Activated CD4-positive, alpha-beta T cell treated with anti-CD3 and anti-CD28 coated beads for 36 hours (primary cell): ENCODE measurements around the gene SGPP1. TPM values are rescaled to one million over a fixed set of nuclear protein-coding genes. Genes with fewer than 3 reads are reported as not detected.
A peak's percentile ranks its signal among the peaks of the same experiment; 100 is the strongest.
"Not testable (repeated sequence)": the region's sequence is repeated elsewhere in the genome, so short reads cannot be mapped to it uniquely, and the experiment has no call there.

Experiments
- ATAC-seq: fragments of 200-7000 bp; cut with Tn5 transposase; one replicate; pipeline ENCODE4 v1.10.0; 2021; ENCODE audit warnings: mild to moderate bottlenecking, moderate library complexity
- CTCF ChIA-PET: fragments of 350-600 bp; sonication (Branson Sonifier 250); formaldehyde crosslinking; loops from one replicate; lab custom pipeline; 2021; ENCODE audit warnings: antibody characterized with exemption; lab: Charles Lee
- POLR2A ChIA-PET: fragments of 350-600 bp; sonication (Branson Sonifier 250); formaldehyde crosslinking; loops from one replicate; lab custom pipeline; 2021; ENCODE audit warnings: antibody characterized with exemption, inconsistent platforms; lab: Charles Lee
- DNase-seq: peaks from one replicate; pipeline ENCODE4 v3.0.0-alpha.2; 2020
- H3K27ac Mint-ChIP-seq: one replicate; pipeline ENCODE4 v1.8.0; 2021; ENCODE audit warnings: mixed read lengths
- H3K27me3 Mint-ChIP-seq: one replicate; pipeline ENCODE4 v1.8.0; 2021; ENCODE audit warnings: mixed read lengths
- H3K36me3 Mint-ChIP-seq: one replicate; pipeline ENCODE4 v1.8.0; 2021; ENCODE audit warnings: low read depth, mixed read lengths
- H3K4me1 Mint-ChIP-seq: one replicate; pipeline ENCODE4 v1.8.0; 2021; ENCODE audit warnings: mixed read lengths
- H3K4me3 Mint-ChIP-seq: one replicate; pipeline ENCODE4 v1.8.0; 2021; ENCODE audit warnings: mild to moderate bottlenecking, moderate library complexity, mixed read lengths
- H3K9me3 Mint-ChIP-seq: one replicate; pipeline ENCODE4 v1.8.0; 2021; ENCODE audit warnings: low read depth, mixed read lengths
- intact Hi-C, 2 experiments: fragments of 100-400 bp; cut with DNase I in 1 of 2; cut with micrococcal nuclease in 1 of 2; formaldehyde crosslinking; loops; one replicate each; pipeline versions ENCODE4 v1.14.2 to v1.15.1; 2022 to 2024; cut with DNase I, micrococcal nuclease
- total RNA-seq, 2 experiments: library from RNA; stranded (reverse); gene quantifications; one replicate each; pipeline ENCODE4 v1.2.3, GENCODE V29; 2021

The SGPP1 gene
- total RNA-seq, 2 experiments from 2014 or later: 8.6 to 10.4 TPM

DNA sequence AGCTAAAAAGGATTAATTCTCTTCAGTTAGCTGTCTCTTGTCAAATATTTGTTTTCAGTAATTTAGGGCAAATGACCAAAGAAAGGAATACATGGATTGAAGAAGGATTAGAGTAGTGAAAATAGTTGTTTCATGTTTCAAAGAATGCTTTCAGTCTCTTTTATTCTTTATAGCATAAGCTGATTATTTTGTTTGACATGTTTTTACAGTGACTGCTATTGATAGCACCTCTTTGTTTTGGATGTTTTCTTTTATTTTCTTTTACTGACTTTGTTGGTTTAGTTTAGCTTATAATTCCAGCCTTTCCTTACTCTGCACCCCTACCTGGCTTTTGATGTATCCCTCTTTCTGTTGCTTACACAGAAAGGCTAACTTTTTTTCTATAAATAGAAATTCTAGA is 29.3 kb upstream of the SGPP1 start:
- intact Hi-C loops: no loop called here
- POLR2A ChIA-PET: interaction anchor here (0.5 kb wide), 1 partner anchor 1403 kb away, joined by 4 read pairs; no protein-coding TSS in a partner anchor

DNA sequence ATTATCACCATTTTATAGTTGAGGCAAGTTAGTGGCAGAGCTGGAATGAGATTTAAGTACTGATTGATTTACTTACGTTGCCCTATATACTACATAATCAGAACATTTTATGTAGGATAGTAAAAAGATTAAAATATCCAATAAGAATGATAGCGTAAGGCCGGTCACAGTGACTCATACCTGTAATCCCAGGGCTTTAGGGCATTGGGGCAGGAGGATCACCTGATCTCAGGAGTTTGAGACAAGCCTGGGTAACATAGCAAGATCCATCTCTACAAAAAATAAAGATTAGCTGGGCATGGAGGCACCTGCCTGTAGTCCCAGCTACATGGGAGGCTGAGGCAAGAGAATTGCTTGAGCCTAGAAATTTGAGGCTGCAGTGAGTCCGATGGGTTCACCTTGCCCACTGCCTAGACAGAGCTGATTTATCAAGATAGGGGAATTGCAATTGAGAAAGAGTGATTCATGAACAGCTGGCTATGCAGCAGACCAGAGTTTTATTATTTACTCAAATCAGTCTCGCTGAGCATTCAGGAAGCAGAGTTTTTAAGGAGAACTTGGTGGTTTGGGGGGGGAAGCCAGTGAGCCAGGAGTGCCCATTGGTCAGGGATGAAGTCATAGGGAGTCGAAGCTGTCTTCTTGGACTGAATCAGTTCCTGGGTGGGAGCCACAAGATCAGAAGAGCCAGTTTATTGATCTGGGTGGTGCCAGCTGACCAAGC is 24.7 kb upstream of the SGPP1 start:
- CTCF ChIA-PET: interaction anchor here (0.6 kb wide), 4 partner anchors 15 to 293 kb away, joined by 3 read pairs; no protein-coding TSS in a partner anchor
- Mint-ChIP-seq H3K9me3 (no peaks in the 10 kb centered on the region), H3K4me3 (no peak overlapping the region), H3K27me3 (no peaks in the 10 kb centered on the region), H3K27ac (no peak overlapping the region), H3K4me1 (no peaks in the 10 kb centered on the region), H3K36me3 (no peaks in the 10 kb centered on the region)
- ATAC-seq (no peak), DNase-seq (no peak)
- POLR2A ChIA-PET: interaction anchor here (0.6 kb wide), 1 partner anchor 148 kb away, joined by 11 read pairs; no protein-coding TSS in a partner anchor
- intact Hi-C loops: no loop called here

More for the DNA sequence above, 29.3 kb upstream of the SGPP1 start:
- ATAC-seq: no peak
- Mint-ChIP-seq H3K9me3 (no peaks in the 10 kb centered on the region), H3K36me3 (no peaks in the 10 kb centered on the region), H3K4me1 (peaks cover 12% of the 10 kb centered on the region), H3K27ac (no peak overlapping the region), H3K4me3 (no peak overlapping the region), H3K27me3 (no peaks in the 10 kb centered on the region)
- CTCF ChIA-PET: interaction anchor here (0.8 to 1.3 kb wide), 4 partner anchors 12 to 124 kb away, joined by 3 to 4 read pairs (median 3); no protein-coding TSS in a partner anchor
- DNase-seq: no peak

DNA sequence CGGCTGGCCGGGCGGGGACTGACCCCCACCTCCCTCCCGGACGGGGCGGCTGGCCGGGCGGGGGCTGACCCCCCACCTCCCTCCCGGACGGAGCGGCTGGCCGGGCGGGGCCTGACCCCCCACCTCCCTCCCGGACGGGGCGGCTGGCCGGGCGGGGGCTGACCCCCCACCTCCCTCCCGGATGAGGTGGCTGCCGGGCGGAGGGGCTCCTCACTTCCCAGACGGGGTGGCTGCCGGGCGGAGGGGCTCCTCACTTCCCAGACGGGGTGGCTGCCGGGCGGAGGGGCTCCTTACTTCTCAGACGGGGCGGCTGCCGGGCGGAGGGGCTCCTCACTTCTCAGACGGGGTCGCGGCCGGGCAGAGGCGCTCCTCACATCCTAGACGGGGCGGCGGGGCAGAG is 23.2 kb upstream of the SGPP1 start:
- H3K27ac Mint-ChIP-seq, DNase-seq, POLR2A ChIA-PET, H3K36me3 Mint-ChIP-seq, intact Hi-C loops, H3K4me3 Mint-ChIP-seq, H3K4me1 Mint-ChIP-seq, CTCF ChIA-PET, H3K27me3 Mint-ChIP-seq, ATAC-seq, H3K9me3 Mint-ChIP-seq: not testable (repeated sequence)

DNA sequence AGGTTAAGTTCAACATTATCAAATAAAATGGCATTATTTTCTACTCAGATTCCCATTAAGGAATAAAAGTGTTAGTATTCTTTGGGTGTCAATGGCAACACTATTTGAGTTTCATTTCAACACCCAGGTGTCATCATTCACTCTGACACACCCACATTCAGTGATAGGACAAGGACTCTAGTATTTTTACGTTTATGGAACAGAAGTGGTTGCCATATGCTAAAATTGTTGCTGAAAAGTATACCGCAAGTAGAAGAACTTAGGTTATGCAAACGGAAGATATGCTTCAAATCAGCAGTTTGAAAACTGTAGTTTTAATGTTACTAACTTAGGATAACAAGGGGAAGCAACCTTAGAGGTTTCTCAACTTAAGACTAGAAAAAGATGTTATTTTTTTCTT is 20.0 kb upstream of the SGPP1 start:
- intact Hi-C loops: no loop called here
- Mint-ChIP-seq H3K27me3 (no peaks in the 10 kb centered on the region), H3K4me1 (peaks cover 11% of the 10 kb centered on the region), H3K9me3 (no peaks in the 10 kb centered on the region), H3K4me3 (no peak overlapping the region), H3K27ac (no peak overlapping the region), H3K36me3 (no peaks in the 10 kb centered on the region)
- DNase-seq (no peak), ATAC-seq (no peak)
- ChIA-PET CTCF (interaction anchor here (0.7 kb wide), 1 partner anchor 22 kb away, joined by 4 read pairs; no protein-coding TSS in a partner anchor), POLR2A (no interaction called here)

DNA sequence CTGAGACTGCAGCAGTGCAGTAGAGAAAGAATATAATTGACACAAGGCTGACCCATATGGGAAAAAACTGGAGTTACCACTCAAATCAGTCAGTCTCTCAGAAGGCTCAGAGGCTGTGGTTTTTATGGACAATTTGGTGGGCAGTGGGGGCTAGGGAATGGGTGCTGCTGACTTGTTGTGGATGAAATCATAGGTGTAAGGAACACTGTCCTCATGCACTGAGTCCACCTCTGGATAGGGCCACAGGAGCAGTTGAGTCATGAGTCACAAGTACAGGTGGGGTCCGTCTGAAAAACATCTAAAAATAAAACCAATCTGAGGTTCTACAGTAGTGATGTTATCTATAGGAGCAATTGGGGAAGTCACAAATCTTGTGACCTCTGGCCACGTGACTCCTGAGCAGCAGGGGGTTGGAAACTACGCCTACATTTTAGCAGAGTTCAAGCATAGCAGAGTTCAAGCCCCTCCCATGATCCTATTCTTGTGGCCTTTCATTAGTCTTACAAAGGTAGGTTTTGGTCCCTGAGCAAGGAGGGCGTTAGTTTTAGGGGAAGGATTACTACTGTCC is 18.1 kb upstream of the SGPP1 start:
- H3K9me3 Mint-ChIP-seq: no peaks in the 10 kb centered on the region
- H3K27me3 Mint-ChIP-seq: no peaks in the 10 kb centered on the region
- no peaks in the 10 kb centered on the region for H3K36me3 Mint-ChIP-seq
- POLR2A ChIA-PET: no interaction called here
- no peak overlapping the region for H3K27ac Mint-ChIP-seq
- ATAC-seq (peak; percentile 58), DNase-seq (peak; percentile 12)
- H3K4me1 Mint-ChIP-seq: peaks cover 11% of the 10 kb centered on the region
- H3K4me3 Mint-ChIP-seq: no peak overlapping the region
- intact Hi-C loops: no loop called here
- CTCF ChIA-PET: no interaction called here

DNA sequence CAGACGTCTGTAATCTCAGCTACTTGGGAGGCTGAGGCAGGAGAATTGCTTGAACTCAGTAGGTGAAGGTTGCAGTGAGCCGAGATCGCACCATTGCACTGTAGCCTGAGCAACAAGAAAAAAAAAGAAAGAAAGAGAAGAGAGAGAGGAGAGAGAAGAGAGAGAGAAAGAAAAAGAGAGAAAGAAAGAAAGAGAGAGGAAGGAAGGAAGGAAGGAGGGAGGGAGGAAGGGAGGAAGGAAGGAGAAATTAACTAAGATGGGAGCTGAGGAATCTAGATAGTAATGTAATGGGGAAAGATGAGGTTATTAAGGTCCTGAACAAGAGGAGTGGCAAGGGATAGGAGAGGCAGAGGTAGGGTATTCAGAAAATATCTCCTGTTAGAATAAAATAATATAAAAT is 17.4 kb upstream of the SGPP1 start:
- H3K27me3 Mint-ChIP-seq: no peaks in the 10 kb centered on the region
- H3K27ac Mint-ChIP-seq: no peak overlapping the region
- no peak overlapping the region for H3K4me3 Mint-ChIP-seq
- no peaks in the 10 kb centered on the region for H3K9me3 Mint-ChIP-seq
- ChIA-PET CTCF (interaction anchor here (1.3 kb wide), 1 partner anchor 13 kb away, joined by 3 read pairs; no protein-coding TSS in a partner anchor), POLR2A (no interaction called here)
- H3K4me1 Mint-ChIP-seq: peaks cover 11% of the 10 kb centered on the region
- ATAC-seq (no peak), DNase-seq (no peak)
- H3K36me3 Mint-ChIP-seq: no peaks in the 10 kb centered on the region
- intact Hi-C loops: no loop called here

DNA sequence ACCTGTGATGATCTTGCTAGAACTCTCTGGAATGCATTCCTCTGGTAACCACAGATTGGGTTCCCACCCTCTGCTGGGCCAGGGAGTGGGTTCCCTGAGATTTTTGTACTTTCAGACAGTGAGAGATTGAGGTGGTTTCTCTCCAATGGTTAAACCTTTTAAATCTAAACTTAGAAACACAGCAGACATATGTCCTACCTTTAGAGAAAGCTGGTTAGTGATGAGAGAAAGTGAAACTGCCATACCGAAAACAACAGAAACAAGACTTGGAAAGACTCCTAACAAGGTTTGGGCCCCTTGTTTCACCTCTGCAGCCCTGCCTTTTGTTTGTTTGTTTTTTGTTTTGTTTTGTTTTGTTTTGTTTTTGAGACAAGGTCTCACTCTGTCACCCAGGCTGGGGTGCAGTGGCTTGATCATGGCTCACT is 9.7 kb upstream of the SGPP1 start:
- Mint-ChIP-seq H3K9me3 (no peaks in the 10 kb centered on the region), H3K4me1 (peaks cover 12% of the 10 kb centered on the region), H3K27ac (peak overlapping the region; percentile 64), H3K36me3 (no peaks in the 10 kb centered on the region), H3K27me3 (no peaks in the 10 kb centered on the region), H3K4me3 (no peak overlapping the region)
- ChIA-PET CTCF (interaction anchor here (0.6 to 0.7 kb wide), 2 partner anchors 15 to 575 kb away, joined by 3 read pairs; no protein-coding TSS in a partner anchor), POLR2A (no interaction called here)
- ATAC-seq (peak; percentile 89), DNase-seq (no peak)
- intact Hi-C loops: no loop called here

DNA sequence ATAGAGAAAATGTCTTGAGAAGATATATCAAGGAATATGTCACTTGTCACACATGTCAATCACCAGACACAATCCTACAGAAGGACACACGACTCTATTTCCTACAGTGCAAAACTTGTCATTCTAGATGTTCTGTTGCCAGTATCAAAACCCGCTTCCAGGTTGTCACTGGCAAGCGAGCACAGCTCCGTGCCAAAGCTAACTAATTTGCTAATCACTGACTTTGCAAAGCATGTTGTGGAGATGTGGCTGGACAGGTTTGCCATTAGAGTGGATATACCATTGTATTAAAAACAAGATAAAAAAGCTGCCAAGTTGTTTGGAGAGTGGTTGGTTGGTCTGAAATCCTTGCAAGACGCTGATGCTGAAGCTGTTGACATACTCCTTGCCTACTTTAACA is 7.9 kb upstream of the SGPP1 start:
- Mint-ChIP-seq H3K27me3 (no peaks in the 10 kb centered on the region), H3K9me3 (no peaks in the 10 kb centered on the region), H3K4me1 (peaks cover 12% of the 10 kb centered on the region), H3K27ac (no peak overlapping the region), H3K36me3 (no peaks in the 10 kb centered on the region), H3K4me3 (no peak overlapping the region)
- DNase-seq (no peak), ATAC-seq (no peak)
- ChIA-PET CTCF (no interaction called here), POLR2A (no interaction called here)
- intact Hi-C loops: no loop called here

DNA sequence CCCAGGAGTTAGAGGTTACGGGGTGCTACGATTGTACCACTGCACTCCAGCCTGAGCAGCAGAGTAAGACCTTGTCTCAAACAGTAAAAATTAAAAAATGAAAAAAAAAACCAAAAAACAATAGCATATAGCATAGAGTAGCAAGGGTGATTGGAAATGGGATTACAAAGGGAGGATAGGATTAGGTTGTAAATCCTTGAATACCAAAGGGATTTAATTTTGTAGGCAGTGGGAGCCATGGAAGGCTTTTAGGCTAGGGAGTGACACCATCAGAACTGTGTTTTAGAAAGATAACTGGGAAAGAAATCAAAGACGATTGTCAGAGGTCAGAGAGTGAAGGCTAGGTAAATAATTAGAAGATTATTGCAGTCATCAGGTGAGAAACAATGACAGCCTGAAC is 2.8 kb upstream of the SGPP1 start:
- no peaks in the 10 kb centered on the region for H3K9me3 Mint-ChIP-seq
- peaks cover 3% of the 10 kb centered on the region for H3K36me3 Mint-ChIP-seq
- ChIA-PET POLR2A (no interaction called here), CTCF (interaction anchor here (1.6 kb wide), 1 partner anchor 564 kb away, joined by 3 read pairs; the partner anchor contains the start of gene ESR2)
- H3K27me3 Mint-ChIP-seq: no peaks in the 10 kb centered on the region
- H3K4me1 Mint-ChIP-seq: peaks cover 11% of the 10 kb centered on the region
- H3K27ac Mint-ChIP-seq: no peak overlapping the region
- no peak overlapping the region for H3K4me3 Mint-ChIP-seq
- no peak for DNase-seq
- intact Hi-C loops: no loop called here
- ATAC-seq: no peak

DNA sequence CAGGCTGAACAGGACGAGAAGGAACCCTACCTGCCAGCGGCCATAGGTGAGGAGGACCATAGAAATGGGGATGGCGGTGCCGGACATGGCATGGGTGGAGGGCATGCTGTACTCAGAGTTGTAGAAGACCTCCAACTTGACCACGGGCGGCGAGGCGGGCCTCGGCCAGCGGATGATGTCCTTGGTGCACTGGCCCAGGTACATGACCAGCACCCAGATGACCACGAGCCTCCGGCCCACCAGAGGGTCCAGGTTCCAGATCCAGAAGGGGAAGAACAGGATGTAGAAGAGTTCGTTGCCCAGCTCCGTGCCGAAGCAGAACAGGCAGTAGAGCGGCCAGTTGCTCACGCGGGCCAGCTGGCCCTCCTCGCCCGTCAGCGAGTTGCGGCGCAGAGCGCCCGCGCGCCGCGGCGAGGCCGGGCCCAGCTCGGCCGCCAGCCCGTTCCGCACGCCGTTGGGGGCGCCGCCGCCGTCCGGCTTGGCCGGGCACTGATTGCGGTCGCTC is 582 bp downstream of the SGPP1 start:
- H3K36me3 Mint-ChIP-seq: peaks cover 3% of the 10 kb centered on the region
- intact Hi-C loops: loop anchor here (5.0 to 10.0 kb wide), 3 partner anchors 130 to 778 kb away; partner anchors contain the start of genes MTHFD1 (in 1 of the 2), ZBTB1 (in 1 of the 2) and ZBTB25 (in 1 of the 2)

DNA sequence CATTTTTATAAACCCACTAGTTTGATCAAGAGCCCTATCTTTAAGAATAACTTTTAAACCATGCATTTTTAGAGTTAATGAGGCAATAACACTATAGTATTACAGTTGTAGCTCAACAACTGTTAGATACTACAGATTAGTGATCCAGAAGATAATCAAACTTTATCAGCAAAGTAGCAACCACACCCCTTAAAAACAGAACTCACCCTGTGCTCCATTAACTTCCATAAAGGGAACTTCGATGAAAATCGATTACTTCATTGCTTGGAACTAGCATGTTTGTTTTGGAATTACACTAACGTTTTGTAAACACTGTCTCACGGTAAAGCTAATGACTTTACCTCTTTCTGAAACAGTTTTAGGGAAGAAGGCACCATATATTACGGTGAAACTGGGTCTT is 1.4 kb downstream of the SGPP1 start:
- Mint-ChIP-seq H3K4me3 (peak overlapping the region; percentile 99), H3K27me3 (no peaks in the 10 kb centered on the region), H3K9me3 (no peaks in the 10 kb centered on the region), H3K4me1 (peaks cover 30% of the 10 kb centered on the region), H3K27ac (peak overlapping the region; percentile 96), H3K36me3 (peaks cover 4% of the 10 kb centered on the region)
- ChIA-PET POLR2A (interaction anchor here (1.3 kb wide), 1 partner anchor 16 kb away, joined by 3 read pairs; no protein-coding TSS in a partner anchor), CTCF (interaction anchor here (0.6 to 1.3 kb wide), 3 partner anchors 43 to 252 kb away, joined by 3 to 4 read pairs (median 4); no protein-coding TSS in a partner anchor)
- DNase-seq (no peak), ATAC-seq (no peak)
- intact Hi-C loops: loop anchor here (5.0 to 10.0 kb wide), 3 partner anchors 131 to 778 kb away; partner anchors contain the start of genes MTHFD1 (in 1 of the 2), ZBTB1 (in 1 of the 2) and ZBTB25 (in 1 of the 2)

More for the DNA sequence above, 582 bp downstream of the SGPP1 start:
- DNase-seq (peak; percentile 42), ATAC-seq (peak; percentile 40)
- Mint-ChIP-seq H3K27me3 (no peaks in the 10 kb centered on the region), H3K9me3 (no peaks in the 10 kb centered on the region), H3K4me3 (peak overlapping the region; percentile 99), H3K4me1 (peaks cover 30% of the 10 kb centered on the region), H3K27ac (peak overlapping the region; percentile 96)
- ChIA-PET POLR2A (interaction anchor here (0.5 kb wide), 1 partner anchor 189 kb away, joined by 3 read pairs; no protein-coding TSS in a partner anchor), CTCF (interaction anchor here (0.6 to 1.4 kb wide), 2 partner anchors 13 to 14 kb away, joined by 3 to 4 read pairs; no protein-coding TSS in a partner anchor)
